ENCODE measurements around the gene PDC.

PDC gene

DNA sequence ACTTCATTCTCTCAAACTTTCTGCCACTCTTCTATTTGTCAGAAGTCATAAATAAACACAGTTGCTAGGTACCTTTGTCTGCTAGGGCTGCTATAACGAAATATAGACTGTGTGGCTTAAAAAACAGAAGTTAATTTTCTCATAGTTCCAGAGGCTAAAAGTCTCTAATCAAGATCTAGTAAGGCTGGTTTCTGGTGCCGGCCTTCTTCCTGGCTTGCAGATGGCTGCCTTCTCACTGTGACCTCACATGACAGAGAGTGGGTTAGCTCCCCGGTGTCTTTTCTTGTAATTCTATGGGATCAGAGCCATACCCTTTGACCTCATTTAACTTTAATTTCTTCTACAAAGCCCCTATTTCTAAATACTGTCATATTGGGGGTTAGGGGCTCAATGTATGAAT, 5.9 kb downstream of the PDC start:
- H3K4me3 ChIP-seq (replicated peaks; ENCODE audit: low read depth, low read length), result no peak overlapping the region
- no peak for DNase-seq (ENCODE audit: low read depth)
- TF ChIP-seq, protein P1, sequence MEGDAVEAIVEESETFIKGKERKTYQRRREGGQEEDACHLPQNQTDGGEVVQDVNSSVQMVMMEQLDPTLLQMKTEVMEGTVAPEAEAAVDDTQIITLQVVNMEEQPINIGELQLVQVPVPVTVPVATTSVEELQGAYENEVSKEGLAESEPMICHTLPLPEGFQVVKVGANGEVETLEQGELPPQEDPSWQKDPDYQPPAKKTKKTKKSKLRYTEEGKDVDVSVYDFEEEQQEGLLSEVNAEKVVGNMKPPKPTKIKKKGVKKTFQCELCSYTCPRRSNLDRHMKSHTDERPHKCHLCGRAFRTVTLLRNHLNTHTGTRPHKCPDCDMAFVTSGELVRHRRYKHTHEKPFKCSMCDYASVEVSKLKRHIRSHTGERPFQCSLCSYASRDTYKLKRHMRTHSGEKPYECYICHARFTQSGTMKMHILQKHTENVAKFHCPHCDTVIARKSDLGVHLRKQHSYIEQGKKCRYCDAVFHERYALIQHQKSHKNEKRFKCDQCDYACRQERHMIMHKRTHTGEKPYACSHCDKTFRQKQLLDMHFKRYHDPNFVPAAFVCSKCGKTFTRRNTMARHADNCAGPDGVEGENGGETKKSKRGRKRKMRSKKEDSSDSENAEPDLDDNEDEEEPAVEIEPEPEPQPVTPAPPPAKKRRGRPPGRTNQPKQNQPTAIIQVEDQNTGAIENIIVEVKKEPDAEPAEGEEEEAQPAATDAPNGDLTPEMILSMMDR (IDR thresholded peaks at IDR 0.05; ENCODE audit: low read length, missing control alignments), result no peak

DNA sequence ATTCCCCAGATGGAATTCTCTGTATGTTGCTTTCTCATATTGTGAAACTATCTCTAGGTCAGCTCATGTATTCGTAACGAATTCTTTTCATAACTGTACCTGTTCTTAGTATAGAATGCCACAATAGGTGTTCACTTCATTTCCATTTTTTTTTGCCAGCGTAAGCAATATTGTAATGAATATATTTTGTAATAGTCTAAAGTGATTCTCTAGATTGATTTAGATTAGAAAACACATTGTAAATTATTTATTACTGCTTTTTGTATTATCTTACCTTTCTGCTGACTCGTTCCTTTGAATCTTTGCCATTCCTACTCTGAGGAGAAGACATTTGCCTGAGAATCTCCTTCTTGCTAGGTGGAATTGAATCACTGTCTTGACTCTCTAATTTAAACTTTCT, 14.8 kb downstream of the PDC start:
- no peak overlapping the region for H3K4me3 ChIP-seq (replicated peaks; ENCODE audit: low read depth, low read length)
- no peak for DNase-seq (ENCODE audit: low read depth)
- TF ChIP-seq, protein P1 (IDR thresholded peaks at IDR 0.05; ENCODE audit: low read length, missing control alignments), result no peak

DNA sequence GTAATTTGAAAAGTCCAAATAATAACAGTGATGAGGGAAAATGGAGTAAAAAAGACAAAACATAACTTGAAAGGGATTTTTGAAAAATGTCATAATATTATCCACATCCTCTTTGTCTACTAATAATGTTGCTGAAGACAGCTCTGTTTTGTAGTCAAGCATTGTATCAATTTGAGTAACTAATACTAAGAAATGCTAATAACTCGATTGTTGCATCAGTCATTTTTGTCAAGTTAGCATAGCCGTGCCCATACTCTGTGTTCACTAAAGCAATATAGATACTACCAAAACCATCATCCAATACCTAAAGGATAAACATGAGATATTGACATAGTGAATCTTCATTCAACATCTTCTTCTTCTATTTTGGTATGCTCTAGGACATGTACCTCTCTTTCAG, 17.3 kb downstream of the PDC start:
- H3K4me3 ChIP-seq (replicated peaks; ENCODE audit: low read depth, low read length), result no peak overlapping the region
- no peak for DNase-seq (ENCODE audit: low read depth)
- TF ChIP-seq, protein P1 (IDR thresholded peaks at IDR 0.05; ENCODE audit: low read length, missing control alignments), result no peak

DNA sequence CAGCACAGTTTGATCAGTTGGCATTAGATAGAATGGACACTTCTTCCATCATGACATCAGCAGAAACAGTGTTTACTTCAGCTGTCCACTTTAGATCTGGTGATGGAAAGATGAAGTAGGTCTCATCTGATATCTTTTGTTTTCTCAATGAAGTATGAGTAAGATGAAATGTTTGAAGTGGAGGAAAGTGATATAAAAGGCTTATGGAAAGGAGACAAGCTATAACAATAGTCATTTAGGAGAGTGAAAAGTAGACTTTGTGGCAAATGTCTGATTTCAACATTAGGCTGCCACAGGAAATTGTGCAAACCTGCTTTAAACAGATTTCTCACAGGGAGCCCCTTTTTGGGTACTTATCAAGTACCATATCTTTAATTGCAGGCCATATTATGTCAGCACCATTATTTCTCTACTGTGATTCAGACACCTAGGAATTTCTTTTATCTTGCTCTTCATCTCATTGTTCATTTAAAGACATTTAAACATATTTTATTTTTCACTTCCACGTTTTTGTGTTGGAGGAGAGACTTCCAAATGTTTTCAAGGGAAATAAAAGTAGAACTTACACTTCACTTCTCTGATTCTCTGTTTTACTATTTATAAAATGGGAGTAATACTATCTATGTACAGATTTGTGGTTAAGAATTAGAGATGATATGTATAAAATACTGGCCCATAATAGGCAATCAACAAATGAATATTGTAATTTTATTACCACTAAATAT, 18.1 kb downstream of the PDC start:
- peak; percentile 83 for DNase-seq (ENCODE audit: low read depth)
- no peak overlapping the region for H3K4me3 ChIP-seq (replicated peaks; ENCODE audit: low read depth, low read length)

DNA sequence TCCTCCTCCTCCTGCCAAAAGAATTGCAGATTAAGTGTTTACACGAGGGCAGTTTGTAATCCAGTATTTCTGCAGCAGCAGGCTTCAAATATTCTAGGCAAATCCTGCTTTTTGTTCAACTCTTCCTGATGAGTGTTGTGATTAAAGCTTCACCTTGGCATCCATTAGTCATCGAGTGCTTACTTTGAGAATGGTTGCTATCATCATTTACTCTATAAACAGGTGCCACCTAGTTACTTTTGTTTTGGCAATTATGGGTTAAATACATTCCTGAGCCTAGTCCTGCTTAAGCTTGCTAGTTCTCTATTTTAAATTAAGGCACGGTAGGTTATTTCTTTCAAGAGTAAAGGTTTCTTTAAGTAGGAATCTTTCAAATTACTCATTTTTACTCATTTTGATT, 20.3 kb downstream of the PDC start:
- DNase-seq (ENCODE audit: low read depth), result no peak
- H3K4me3 ChIP-seq (replicated peaks; ENCODE audit: low read depth, low read length), result no peak overlapping the region
- TF ChIP-seq, protein P1 (IDR thresholded peaks at IDR 0.05; ENCODE audit: low read length, missing control alignments), result no peak

More for the DNA sequence above, 18.1 kb downstream of the PDC start:
- TF ChIP-seq, protein P1 (IDR thresholded peaks at IDR 0.05; ENCODE audit: low read length, missing control alignments), result no peak

DNA sequence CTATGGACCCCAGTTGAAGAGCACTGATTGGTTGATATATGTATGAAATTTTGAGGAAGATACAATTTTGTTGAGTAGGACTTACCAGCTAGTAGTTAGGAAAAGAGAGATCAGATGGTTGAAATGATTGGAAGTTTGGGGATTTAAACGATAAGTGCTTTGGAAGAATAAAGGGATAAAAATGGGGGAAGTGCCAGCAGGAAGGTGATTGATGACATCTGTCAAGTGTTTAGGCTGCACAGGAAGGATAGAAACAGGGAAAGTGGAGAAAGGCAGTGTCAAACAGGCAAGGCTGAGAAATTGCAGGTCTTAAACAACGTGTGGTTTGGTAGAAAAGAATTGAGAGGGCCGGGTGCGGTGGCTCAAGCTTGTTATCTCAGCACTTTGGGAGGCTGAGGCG, 22.3 kb downstream of the PDC start:
- no peak overlapping the region for H3K4me3 ChIP-seq (replicated peaks; ENCODE audit: low read depth, low read length)
- DNase-seq (ENCODE audit: low read depth), result no peak

More for the DNA sequence above, 22.3 kb downstream of the PDC start:
- TF ChIP-seq, protein P1 (IDR thresholded peaks at IDR 0.05; ENCODE audit: low read length, missing control alignments), result no peak

Data from fibroblast of pulmonary artery (primary cell).